OCI-LY3 (cell line): ENCODE results near the gene ST8SIA1.
A peak's percentile ranks its signal among the peaks of the same experiment; 100 is the strongest.
"Not testable (repeated sequence)": the region's sequence is repeated elsewhere in the genome, so short reads cannot be mapped to it uniquely, and the experiment has no call there.

ENCODE experiments used
- H2AFZ ChIP-seq: fragments of 200-600, 300-600 bp; shearing (Covaris generic); 2 replicates; pipeline ENCODE4 v1.6.0; 2014; ENCODE audit warnings: antibody characterized with exemption, low read depth, low read length
- H3K27ac ChIP-seq: fragments of 200-600, 300-600 bp; sonication (generic); 2 replicates; pipeline ENCODE4 v1.5.1; 2014; ENCODE audit warnings: mild to moderate bottlenecking, low read length, moderate library complexity, mixed read lengths
- H3K27me3 ChIP-seq: fragments of 200-600, 300-600 bp; sonication (generic); 2 replicates; pipeline ENCODE4 v1.6.1; 2014; ENCODE audit warnings: low read depth, low read length, mixed read lengths
- H3K36me3 ChIP-seq: fragments of 200-600, 300-600 bp; sonication (generic); replicated peaks from 2 replicates; pipeline ENCODE3; 2014; ENCODE audit warnings: low read depth, low read length, mixed read lengths
- H3K4me1 ChIP-seq: fragments of 300-600, 200-600 bp; sonication (generic); 2 replicates; pipeline ENCODE4 v1.6.1; 2014; ENCODE audit warnings: low read length, mixed read lengths
- H3K4me2 ChIP-seq: fragments of 200-600, 300-600 bp; sonication (generic); 2 replicates; pipeline ENCODE4 v1.6.1; 2014; ENCODE audit warnings: low read length, mixed read lengths
- H3K4me3 ChIP-seq: fragments of 300-600, 200-600 bp; sonication (generic); 2 replicates; pipeline ENCODE4 v1.5.1; 2014; ENCODE audit warnings: antibody characterized with exemption, mild to moderate bottlenecking, low read length, moderate library complexity
- H3K79me2 ChIP-seq: fragments of 300-600, 200-600 bp; shearing (Covaris generic); 2 replicates; pipeline ENCODE4 v1.6.1; 2014; ENCODE audit warnings: mild to moderate bottlenecking, low read length, mixed read lengths
- H3K9ac ChIP-seq: fragments of 300-600, 200-600 bp; shearing (Covaris generic); 2 replicates; pipeline ENCODE4 v1.6.0; 2014; ENCODE audit warnings: mild to moderate bottlenecking, low read length, moderate library complexity
- H3K9me3 ChIP-seq: fragments of 200-600, 300-600 bp; shearing (Covaris generic); 2 replicates; pipeline ENCODE4 v1.6.1; 2014; ENCODE audit warnings: low read length, mixed read lengths; ENCODE audit not compliant: insufficient read depth
- H4K20me1 ChIP-seq: fragments of 200-600, 300-600 bp; sonication (generic); 2 replicates; pipeline ENCODE4 v1.6.1; 2016; ENCODE audit warnings: low read length, mixed read lengths; ENCODE audit not compliant: insufficient read depth
- CTCF ChIP-seq: fragments of 200-600, 300-600 bp; sonication (generic); IDR thresholded peaks from 2 replicates; pipeline ENCODE4 v1.5.1; 2014; ENCODE audit warnings: antibody characterized with exemption, low read length, low read depth
- EZH2phosphoT487 ChIP-seq: fragments of 200-600 bp; shearing (Covaris generic); IDR thresholded peaks from 2 replicates; pipeline ENCODE4 v1.6.1; 2018; ENCODE audit warnings: antibody characterized with exemption, mixed run types, low read depth

Gene ST8SIA1

DNA sequence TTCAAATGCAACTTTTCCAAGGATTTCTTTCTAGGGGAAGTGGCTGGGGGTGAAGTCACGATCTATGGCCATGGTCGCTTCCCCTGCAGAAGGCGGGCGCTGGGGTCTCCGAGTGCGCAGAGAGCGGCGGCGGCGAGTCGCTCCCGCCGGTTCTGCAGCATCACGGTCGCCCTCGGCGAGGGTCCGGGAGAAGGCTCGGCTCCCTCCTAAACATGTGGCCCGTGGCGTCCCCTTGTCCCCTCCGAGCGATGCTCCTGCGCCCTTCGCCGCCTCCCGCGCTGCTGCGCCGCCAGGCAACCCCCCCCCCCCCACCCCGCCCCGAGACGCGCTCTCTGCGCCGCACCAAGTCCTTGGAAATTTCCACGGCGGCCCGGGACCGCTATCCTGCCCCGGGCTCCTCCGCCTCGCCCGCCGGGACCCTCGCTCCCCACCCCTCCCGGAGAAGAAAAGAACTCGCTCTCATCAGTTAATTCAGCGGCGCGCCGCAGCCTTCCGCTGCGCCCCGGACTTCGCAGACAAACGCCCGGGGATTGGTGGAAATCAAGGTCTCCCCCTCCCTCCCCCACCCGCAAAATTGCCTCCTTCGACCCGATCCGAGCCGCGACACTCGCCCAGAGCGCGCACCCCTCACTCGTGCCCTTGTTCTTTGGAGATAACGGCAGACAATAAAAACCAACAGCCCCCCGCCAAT, at the start of gene ST8SIA1:
TSS of gene ST8SIA1 (minus strand) at position 298 of the 691 bp plus-strand sequence. CDS start 475 bp downstream, outside the sequence.
- Histone ChIP-seq H3K4me2 (peak within 1 kb of the TSS; percentile 84), H3K27ac (peak within 1 kb of the TSS; percentile 6), H3K4me3 (peak within 1 kb of the TSS; percentile 85)

GRCh38 chr12:22380031-22380430, 45.5 kb upstream of the ST8SIA1 start:
- no peaks in the 10 kb centered on the region for H3K9me3 ChIP-seq
- no peak overlapping the region for H2AFZ ChIP-seq
- no peaks in the 10 kb centered on the region for H3K27me3 ChIP-seq
- no peak overlapping the region for H3K4me2 ChIP-seq
- H3K9ac ChIP-seq, result no peak overlapping the region
- no peaks in the 10 kb centered on the region for H3K36me3 ChIP-seq
- TF ChIP-seq CTCF (no peak), EZH2phosphoT487 (no peak)
- peaks cover under 1% of the 10 kb centered on the region; the same call in 1 of the 2 replicates for H3K4me1 ChIP-seq
- no peaks in the 10 kb centered on the region for H4K20me1 ChIP-seq
- H3K79me2 ChIP-seq, result no peaks in the 10 kb centered on the region
- H3K27ac ChIP-seq, result no peak overlapping the region
- no peak overlapping the region for H3K4me3 ChIP-seq

More for the DNA sequence above, at the start of gene ST8SIA1:
- Histone ChIP-seq H3K79me2 (no peaks in the 10 kb centered on the region), H3K36me3 (no peaks in the 10 kb centered on the region), H3K4me1 (peaks cover 5% of the 10 kb centered on the region), H3K27me3 (no peaks in the 10 kb centered on the region), H3K9ac (peak within 1 kb of the TSS; percentile 78), H4K20me1 (no peaks in the 10 kb centered on the region), H2AFZ (peak within 1 kb of the TSS; percentile 79), H3K9me3 (no peaks in the 10 kb centered on the region)
- no peak for TF ChIP-seq EZH2phosphoT487
- TF ChIP-seq CTCF, result no peak

DNA sequence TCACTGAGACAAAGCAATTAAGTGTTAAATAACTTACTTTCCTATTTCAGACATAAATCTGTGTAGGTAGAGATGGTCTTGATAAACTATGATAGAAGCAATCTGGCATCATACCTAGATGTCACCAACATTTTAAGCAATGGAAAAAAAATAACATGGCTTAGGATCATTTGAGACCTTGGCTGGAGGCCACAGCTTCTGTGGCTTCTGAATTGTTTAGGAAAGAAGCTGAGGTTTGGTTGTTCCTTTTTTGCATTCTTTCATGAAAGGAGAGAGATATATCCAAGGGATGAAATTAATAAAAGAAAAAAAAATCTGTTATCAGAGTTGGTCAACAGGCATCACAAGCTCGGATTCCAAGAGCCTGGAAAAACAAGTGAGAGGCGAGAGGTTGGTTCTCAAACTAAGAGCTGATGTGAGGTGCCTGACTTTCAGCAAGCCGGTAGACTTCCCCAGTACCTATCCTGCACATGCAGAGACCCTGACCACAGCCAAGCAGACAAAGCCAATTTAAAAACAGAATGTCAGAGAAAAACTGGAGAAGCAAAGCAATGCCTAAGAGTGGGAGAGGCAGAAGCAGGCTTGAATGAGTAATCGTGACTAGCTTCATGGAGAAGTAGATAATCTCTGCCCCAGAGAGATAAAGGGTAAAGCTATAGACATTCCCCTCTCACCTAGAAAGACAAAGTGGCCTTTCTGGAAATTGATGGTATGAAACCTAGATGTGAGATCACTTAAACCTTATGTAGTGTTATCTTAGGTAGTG, 43.4 kb upstream of the ST8SIA1 start:
- no peak for TF ChIP-seq EZH2phosphoT487
- no peak for TF ChIP-seq CTCF

GRCh38 chr12:22376596-22377150, 42.2 kb upstream of the ST8SIA1 start:
- not testable (repeated sequence) for H3K4me2 ChIP-seq, H3K4me3 ChIP-seq, H3K9me3 ChIP-seq, H3K36me3 ChIP-seq, H3K27ac ChIP-seq, H3K79me2 ChIP-seq, H3K9ac ChIP-seq, H4K20me1 ChIP-seq, H2AFZ ChIP-seq, H3K27me3 ChIP-seq
- H3K4me1 ChIP-seq, result peaks cover 13% of the 10 kb centered on the region

More for the DNA sequence above, 43.4 kb upstream of the ST8SIA1 start:
- Histone ChIP-seq H4K20me1 (no peaks in the 10 kb centered on the region), H3K27me3 (no peaks in the 10 kb centered on the region), H3K4me1 (peaks cover 13% of the 10 kb centered on the region), H3K36me3 (no peaks in the 10 kb centered on the region), H3K9me3 (no peaks in the 10 kb centered on the region), H3K9ac (no peak overlapping the region), H3K4me3 (no peak overlapping the region), H3K79me2 (no peaks in the 10 kb centered on the region), H3K27ac (no peak overlapping the region), H3K4me2 (no peak overlapping the region), H2AFZ (no peak overlapping the region)
